Smooth muscle cell of bladder (primary cell): Measurements from ENCODE around the gene CACUL1. TPM values are rescaled to one million over a fixed set of nuclear protein-coding genes. Genes with fewer than 3 reads are reported as not detected.

Experiments used
- total RNA-seq: library from RNA; depleted of rRNA; stranded (reverse); fragments of >200 nt; gene quantifications from 2 replicates; pipeline ENCODE4 v1.2.3, GENCODE V29; 2014

CACUL1 gene
- 15.4 and 17.7 TPM in 2 replicates for total RNA-seq

DNA sequence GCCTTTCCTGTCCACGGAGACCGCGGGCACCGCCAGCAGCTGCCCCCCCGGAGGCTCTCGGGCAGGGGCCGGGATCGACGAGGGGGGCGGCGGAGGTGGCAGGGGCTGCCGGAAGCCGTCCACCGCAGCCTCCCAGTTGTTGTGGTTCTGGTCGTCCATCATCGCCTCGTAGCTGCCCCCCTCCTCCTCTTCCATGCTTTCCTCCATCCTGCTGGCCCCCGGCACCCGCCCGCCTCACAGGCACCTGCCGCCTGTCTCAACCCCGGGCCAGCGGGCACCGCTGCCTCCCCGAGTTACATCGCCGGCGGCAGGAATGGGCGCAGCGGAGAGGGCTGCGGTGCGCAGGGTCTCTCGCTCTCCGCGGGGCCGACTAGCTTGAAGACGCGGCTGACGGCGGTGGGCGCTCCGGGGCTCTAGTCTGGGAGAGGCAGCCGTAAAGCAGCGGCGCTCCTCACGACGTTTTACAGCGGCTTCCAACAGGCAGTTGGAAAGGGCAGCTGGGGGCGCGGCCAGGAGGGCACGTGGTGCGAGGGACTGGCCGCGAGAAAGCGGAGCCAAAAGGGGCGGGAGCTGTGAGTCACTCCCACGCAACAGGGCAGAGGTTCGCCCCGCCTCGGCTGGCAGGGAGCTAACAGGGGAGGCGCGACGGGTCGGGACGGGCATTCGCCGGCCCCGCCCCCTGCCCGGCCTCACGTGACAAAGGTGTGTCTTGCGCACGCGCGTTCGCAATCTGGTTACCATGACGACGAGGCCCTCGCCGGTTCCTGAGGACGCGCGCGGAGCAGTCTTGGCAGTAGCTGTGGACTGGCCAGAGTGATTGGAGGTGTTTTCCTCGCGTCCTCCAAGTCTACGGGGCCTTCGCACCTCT is at the start of gene CACUL1:
Gene CACUL1, minus strand, starts transcription at position 415 of the 868 bp plus-strand sequence. Its CDS starts 208 bp downstream, at position 207.

Other genes with a start within 250 kb of the CACUL1 start
- not detected in 2 replicates for gene PRLHR, start 159.3 kb downstream of the CACUL1 start, total RNA-seq